ENCODE data around the gene METTL25B. TPM values are rescaled to one million over a fixed set of nuclear protein-coding genes. Genes with fewer than 3 reads are reported as not detected.

Gene METTL25B
- total and polyA plus RNA-seq, 2 of the 13 experiments (the other 11 are each of a cell fraction or from before 2014, with no cell fraction given): 11.9 to 24.0 TPM

GRCh38 chr1:156698995-156699394 is 29.3 kb upstream of the METTL25B start:
- peaks cover 10% of the 10 kb centered on the region for H3K4me1 ChIP-seq (ENCODE audit: insufficient read depth, low read length)
- ATAC-seq (peak; percentile 17; the same call in 1 of the 3 replicates), DNase-seq (ENCODE audit: low spot score) (no peak), FAIRE-seq (no peak)
- H3K36me3 ChIP-seq (replicated peaks in 1 of 2; ENCODE audit: control insufficient read depth in 1 of 2, insufficient read depth in 2 of 2, low read length in 2 of 2): no peaks in the 10 kb centered on the region
- H3K79me2 ChIP-seq (ENCODE audit: insufficient read depth, low read length): no peaks in the 10 kb centered on the region
- H3K27me3 ChIP-seq (ENCODE audit: control insufficient read depth in 1 of 2, insufficient read depth in 2 of 2, low read length in 2 of 2): peaks cover 4 to 43% of the 10 kb centered on the region in 2 experiments
- H3K4me2 ChIP-seq (ENCODE audit: low read depth, low read length): no peak overlapping the region
- H4K20me1 ChIP-seq (ENCODE audit: insufficient read depth, low read length): no peaks in the 10 kb centered on the region
- 0% methylated on average over 1 of the region's 1 CpG for WGBS (ENCODE audit: low lambda C conversion rate)
- H2AFZ ChIP-seq (ENCODE audit: low read length): no peak overlapping the region
- H3K9me3 ChIP-seq (ENCODE audit: low read length): no peaks in the 10 kb centered on the region
- BruUV-seq (replicated peaks): no TSS peak
- POLR2A ChIA-PET: no interaction called here
- no peak overlapping the region for H3K27ac ChIP-seq (ENCODE audit: extremely low read length, insufficient read depth, low read length)
- in situ Hi-C loops (cut with HindIII; ENCODE audit: extremely low pct_ligation_motif_present, low pct_unique_long_range_greater_than_20kb): loop anchor here (10.0 kb wide), 2 partner anchors 166 to 226 kb away; partner anchors contain the start of genes LRRC71 and NTRK1
- intact Hi-C loops (cut with micrococcal nuclease; ENCODE audit: unreplicated experiment): no loop called here
- no peak overlapping the region for H3K4me3 ChIP-seq (replicated peaks in 1 of 3; ENCODE audit: insufficient read depth in 1 of 3, low read depth in 2 of 3, low read length in 3 of 3)
- TF ChIP-seq ZNF687 (CRISPR knock-in tag; IDR thresholded peaks at IDR 0.05) (0 out of 2 replicates have a peak, but pooled peaks have one; percentile 16), NFAT5 (CRISPR knock-in tag; IDR thresholded peaks at IDR 0.05) (no peak)
- H3K9ac ChIP-seq (ENCODE audit: insufficient read depth, low read depth, low read length): no peak overlapping the region
- CTCF ChIA-PET (ENCODE audit: low intra/inter-chr PET ratio, low total read pairs): no interaction called here

Measured in HepG2 (cell line).